Measurements from ENCODE around the gene ARHGEF2.

DNA sequence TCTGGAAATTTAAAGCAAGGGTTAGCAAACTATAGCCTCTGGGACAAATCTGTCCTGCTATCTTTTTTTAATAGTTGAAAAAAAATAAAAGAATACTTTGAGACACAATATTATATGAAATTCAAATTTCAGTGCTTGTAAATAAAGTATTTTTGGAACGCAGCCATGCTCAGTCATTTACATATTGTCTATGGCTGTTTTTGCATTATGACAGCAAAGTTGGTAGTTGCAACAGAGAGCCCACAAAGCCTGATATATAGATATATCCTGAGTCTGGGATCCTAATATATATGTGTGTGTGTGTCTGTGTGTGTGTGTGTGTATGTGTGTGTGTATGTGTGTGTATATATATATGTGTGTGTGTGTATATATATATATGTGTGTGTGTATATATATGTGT, 21.6 kb upstream of the ARHGEF2 start:
- TF ChIP-seq, protein P1, sequence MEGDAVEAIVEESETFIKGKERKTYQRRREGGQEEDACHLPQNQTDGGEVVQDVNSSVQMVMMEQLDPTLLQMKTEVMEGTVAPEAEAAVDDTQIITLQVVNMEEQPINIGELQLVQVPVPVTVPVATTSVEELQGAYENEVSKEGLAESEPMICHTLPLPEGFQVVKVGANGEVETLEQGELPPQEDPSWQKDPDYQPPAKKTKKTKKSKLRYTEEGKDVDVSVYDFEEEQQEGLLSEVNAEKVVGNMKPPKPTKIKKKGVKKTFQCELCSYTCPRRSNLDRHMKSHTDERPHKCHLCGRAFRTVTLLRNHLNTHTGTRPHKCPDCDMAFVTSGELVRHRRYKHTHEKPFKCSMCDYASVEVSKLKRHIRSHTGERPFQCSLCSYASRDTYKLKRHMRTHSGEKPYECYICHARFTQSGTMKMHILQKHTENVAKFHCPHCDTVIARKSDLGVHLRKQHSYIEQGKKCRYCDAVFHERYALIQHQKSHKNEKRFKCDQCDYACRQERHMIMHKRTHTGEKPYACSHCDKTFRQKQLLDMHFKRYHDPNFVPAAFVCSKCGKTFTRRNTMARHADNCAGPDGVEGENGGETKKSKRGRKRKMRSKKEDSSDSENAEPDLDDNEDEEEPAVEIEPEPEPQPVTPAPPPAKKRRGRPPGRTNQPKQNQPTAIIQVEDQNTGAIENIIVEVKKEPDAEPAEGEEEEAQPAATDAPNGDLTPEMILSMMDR (IDR thresholded peaks at IDR 0.05), result no peak
- TF ChIP-seq POLR2A (IDR thresholded peaks at IDR 0.05), result no peak
